Psoas muscle (tissue), 8 donors: ENCODE data around the gene HOMER2. TPM values are rescaled to one million over a fixed set of nuclear protein-coding genes. Genes with fewer than 3 reads are reported as not detected.
A peak's percentile ranks its signal among the peaks of the same experiment; 100 is the strongest.

ENCODE experiments used
- ATAC-seq, 4 donors: fragments of 200-7000 bp; cut with Tn5 transposase; one replicate each; pipeline ENCODE4 v1.9.1; 2020; ENCODE audit warnings: moderate library complexity in 3 of 4, mild to moderate bottlenecking in 2 of 4
- DNase-seq, 2 donors: peaks; one replicate each; pipeline ENCODE4 v3.0.0-alpha.2; 2020
- H3K27ac ChIP-seq: fragments of 200-600 bp; one replicate; pipeline ENCODE4 v1.8.0; 2022
- H3K27me3 ChIP-seq, 3 donors: fragments of 200-600 bp in 1 of 3; one replicate each; pipeline versions ENCODE4 v1.6.1 to v1.8.0; 2013 to 2022; ENCODE audit warnings: low read length in 2 of 3, mild to moderate bottlenecking in 2 of 3, moderate library complexity in 1 of 3; ENCODE audit not compliant: insufficient read depth in 3 of 3
- H3K36me3 ChIP-seq, 2 donors: fragments of 200-600 bp in 1 of 2; one replicate each; pipeline versions ENCODE4 v1.6.1 to v1.8.0; 2013 to 2022; ENCODE audit warnings: low read depth in 1 of 2, mild to moderate bottlenecking in 1 of 2, moderate library complexity in 1 of 2; ENCODE audit not compliant: insufficient read depth in 1 of 2
- H3K4me1 ChIP-seq: fragments of 200-600 bp; one replicate; pipeline ENCODE4 v1.8.0; 2022
- H3K4me3 ChIP-seq: fragments of 200-600 bp; one replicate; pipeline ENCODE4 v1.8.0; 2022; ENCODE audit warnings: mild to moderate bottlenecking
- H3K9me3 ChIP-seq: fragments of 200-600 bp; one replicate; pipeline ENCODE4 v1.8.0; 2022
- WGBS, 3 donors: extraction: QIAGEN DNeasy Blood & Tissue Kit; methylation state at CpG; one replicate each; pipeline versions ENCODE4 v1.1.6 to v1.1.7; 2013; 5-methylcytosine and 5-hydroxymethylcytosine counted together
- intact Hi-C, 2 donors: fragments of 100-400 bp; cut with DNase I; formaldehyde crosslinking; loops; one replicate each; pipeline versions ENCODE4 v1.11.0 to v1.14.2; 2022
- polyA plus RNA-seq, 3 donors: library from polyadenylated mRNA; stranded (reverse); fragments of 200-250 nt; gene quantifications; one replicate each; pipeline ENCODE4 v1.2.3, GENCODE V29; 2013
- total RNA-seq, 4 donors: library from RNA; stranded (reverse); fragmentation: NEBNext Ultra II Directional in 2 of 4; extraction: Animal tissue kit (Norgen Biotek cat#: 25700) in 2 of 4; gene quantifications; one replicate each; pipeline versions ENCODE4 v1.2.1 to v1.2.4, GENCODE V29; 2021 to 2023
- TF ChIP-seq, protein P1 (sequence below): fragments of 200-600 bp; IDR thresholded peaks from one replicate; pipeline ENCODE4 v1.8.0; 2022; ENCODE audit warnings: antibody characterized with exemption
- donor health status: healthy with polysubstance abuse.
- donor health status: DM: no; HTN: no; CAD: no; lungs with moderate emphysema.
- donor health status: Bipolar disorder and iron deficiency.
- donor health status: healthy.
- donor health status: DM: yes; HTN: yes; CAD: no.
- donor health status: DM: no; HTN: no; CAD: no.
- donor health status: DM: no; HTN: no; CAD: no.
- donor health status: DM: yes; HTN: yes; CAD: no.

The HOMER2 gene
- total and polyA plus RNA-seq, 7 donors, result 27.2 to 119 (median 53.9) TPM

DNA sequence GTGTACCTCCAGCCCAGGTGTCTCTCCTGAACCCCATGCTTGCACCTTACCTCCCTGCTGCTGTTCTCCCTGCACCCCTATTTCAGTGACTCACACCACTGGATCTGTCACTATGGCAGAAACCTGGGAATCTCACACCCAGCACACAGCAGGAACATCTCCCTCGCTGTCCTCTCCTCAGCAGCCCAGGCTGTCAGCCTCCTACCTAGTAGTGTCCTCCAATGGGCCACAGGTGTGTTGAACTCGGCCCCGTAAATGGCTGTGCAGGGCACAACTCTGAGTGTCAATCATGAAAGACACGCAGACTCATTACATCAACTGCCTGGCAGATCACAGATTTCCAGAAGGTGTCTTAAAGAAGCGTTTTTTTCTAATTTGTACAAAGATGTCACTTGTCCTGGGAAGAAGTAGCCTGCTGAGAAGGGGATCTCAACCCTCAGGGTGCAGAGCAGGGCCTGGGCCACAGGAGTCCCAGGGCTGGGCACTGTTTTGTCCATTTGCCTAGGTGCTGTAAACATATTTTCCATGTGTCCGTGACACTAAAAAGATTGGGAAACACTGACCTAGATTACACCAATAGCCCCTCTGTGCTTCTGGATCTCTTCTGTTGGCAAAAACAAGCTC, 33.8 kb downstream of the HOMER2 start:
- H3K27me3 ChIP-seq, result no peaks in the 10 kb centered on the region
- no peaks in the 10 kb centered on the region for H3K36me3 ChIP-seq
- WGBS, 3 donors, result 73 to 82% (median 75%) methylated on average over 6 of the region's 6 CpGs
- TF ChIP-seq, protein P1, sequence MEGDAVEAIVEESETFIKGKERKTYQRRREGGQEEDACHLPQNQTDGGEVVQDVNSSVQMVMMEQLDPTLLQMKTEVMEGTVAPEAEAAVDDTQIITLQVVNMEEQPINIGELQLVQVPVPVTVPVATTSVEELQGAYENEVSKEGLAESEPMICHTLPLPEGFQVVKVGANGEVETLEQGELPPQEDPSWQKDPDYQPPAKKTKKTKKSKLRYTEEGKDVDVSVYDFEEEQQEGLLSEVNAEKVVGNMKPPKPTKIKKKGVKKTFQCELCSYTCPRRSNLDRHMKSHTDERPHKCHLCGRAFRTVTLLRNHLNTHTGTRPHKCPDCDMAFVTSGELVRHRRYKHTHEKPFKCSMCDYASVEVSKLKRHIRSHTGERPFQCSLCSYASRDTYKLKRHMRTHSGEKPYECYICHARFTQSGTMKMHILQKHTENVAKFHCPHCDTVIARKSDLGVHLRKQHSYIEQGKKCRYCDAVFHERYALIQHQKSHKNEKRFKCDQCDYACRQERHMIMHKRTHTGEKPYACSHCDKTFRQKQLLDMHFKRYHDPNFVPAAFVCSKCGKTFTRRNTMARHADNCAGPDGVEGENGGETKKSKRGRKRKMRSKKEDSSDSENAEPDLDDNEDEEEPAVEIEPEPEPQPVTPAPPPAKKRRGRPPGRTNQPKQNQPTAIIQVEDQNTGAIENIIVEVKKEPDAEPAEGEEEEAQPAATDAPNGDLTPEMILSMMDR, result no peak
- intact Hi-C loops, result no loop called here
- no peaks in the 10 kb centered on the region for H3K9me3 ChIP-seq
- H3K4me1 ChIP-seq, result peaks cover 67% of the 10 kb centered on the region
- ATAC-seq, result peak; percentile 11 to 43 (median 26)
- peak overlapping the region; percentile 87 for H3K27ac ChIP-seq
- no peak overlapping the region for H3K4me3 ChIP-seq
- no peak for DNase-seq

DNA sequence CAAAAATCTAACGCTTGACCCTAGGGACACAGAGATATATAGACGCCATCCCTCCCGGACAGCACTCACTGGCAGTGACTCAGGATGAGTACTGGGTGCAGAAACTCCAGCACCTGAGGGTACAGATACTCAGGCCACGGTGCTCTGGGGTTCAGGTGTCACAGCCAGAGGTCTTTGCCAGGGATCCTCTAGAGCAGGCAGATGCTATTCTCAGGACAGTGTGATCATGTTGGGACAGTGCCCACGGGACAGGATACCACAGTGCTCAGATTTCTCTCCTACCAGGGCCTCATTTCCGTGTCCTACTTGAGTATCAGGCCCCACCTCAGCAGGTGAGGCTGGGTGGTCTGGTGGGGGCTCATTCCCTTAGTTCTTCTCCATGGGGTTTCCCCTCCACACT, 34.4 kb downstream of the HOMER2 start:
- no peaks in the 10 kb centered on the region for H3K27me3 ChIP-seq
- no peaks in the 10 kb centered on the region for H3K36me3 ChIP-seq
- H3K4me3 ChIP-seq, result no peak overlapping the region
- intact Hi-C loops, result no loop called here
- DNase-seq (peak; percentile 52 to 78), ATAC-seq (peak; percentile 88 to 91 (median 88))
- 30 to 41% (median 37%) methylated on average over 6 of the region's 6 CpGs for WGBS, 3 donors
- TF ChIP-seq, protein P1, result no peak
- peak overlapping the region; percentile 87 for H3K27ac ChIP-seq
- H3K4me1 ChIP-seq, result peaks cover 73% of the 10 kb centered on the region
- no peaks in the 10 kb centered on the region for H3K9me3 ChIP-seq

DNA sequence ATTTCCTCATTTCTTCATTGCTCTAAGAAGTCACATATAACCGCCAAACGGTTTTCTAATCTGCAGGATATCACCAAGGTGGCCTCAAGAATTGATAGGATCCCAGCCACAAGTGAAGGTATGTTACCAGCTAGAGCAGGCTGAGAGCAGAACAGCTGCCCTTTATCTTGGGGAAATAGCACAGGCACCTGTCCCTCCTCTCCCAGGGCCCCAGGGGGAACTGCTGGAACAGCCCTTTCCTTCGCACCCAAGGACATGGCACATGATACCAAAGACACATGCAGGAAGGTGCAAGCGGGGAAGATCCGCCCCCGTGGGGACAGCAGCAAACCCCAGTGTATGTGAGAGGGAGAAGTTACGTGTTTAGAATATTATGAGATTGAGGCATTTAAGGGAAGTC, 35.3 kb downstream of the HOMER2 start:
- TF ChIP-seq, protein P1, result no peak
- WGBS, 3 donors, result 36 to 69% (median 45%) methylated on average over 7 of the region's 7 CpGs
- no peaks in the 10 kb centered on the region for H3K27me3 ChIP-seq
- H3K9me3 ChIP-seq, result no peaks in the 10 kb centered on the region
- intact Hi-C loops, result no loop called here
- no peak overlapping the region for H3K4me3 ChIP-seq
- peaks cover 68% of the 10 kb centered on the region for H3K4me1 ChIP-seq
- no peaks in the 10 kb centered on the region for H3K36me3 ChIP-seq
- DNase-seq (no peak), ATAC-seq (peak in 3 of 4 donors; percentile 6 to 26 (median 25))
- H3K27ac ChIP-seq, result peak overlapping the region; percentile 87

DNA sequence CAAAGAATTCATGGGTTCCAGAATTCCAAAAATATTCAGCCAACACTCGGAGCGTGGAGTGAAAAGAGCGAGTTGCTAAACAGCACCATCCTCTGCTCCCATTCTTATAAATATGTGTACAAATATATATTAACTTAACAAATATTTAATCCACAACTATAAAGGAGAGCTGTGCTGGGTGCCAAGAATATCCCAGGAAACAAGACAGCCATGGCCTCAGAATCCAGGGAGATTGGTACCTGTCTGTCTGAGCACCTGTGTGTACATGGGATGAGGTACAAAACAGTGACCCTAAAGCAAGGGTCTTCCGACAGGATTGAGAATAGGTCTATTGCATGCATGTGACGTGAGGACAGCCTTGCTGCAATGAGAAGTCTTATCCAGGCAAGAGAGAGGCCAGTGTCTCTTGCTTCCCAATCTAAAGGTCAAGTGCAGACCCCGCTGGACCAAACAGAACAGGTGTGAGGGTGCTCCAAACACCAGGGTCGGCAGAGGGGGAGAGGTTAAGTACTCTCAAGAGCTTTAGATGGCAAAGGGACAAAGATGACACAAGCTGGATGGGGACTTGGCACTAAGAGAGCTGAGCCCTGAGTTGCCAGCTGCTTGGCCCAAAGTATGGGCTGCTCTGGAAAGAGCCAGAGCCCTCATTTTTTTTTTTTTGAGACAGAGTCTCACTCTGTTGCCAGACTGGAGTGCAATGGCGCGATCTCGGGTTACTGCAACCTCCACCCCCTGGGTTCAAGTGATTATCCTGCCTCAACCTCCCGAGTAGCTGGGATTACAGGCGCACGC, 36.2 kb downstream of the HOMER2 start:
- Histone ChIP-seq H3K4me3 (no peak overlapping the region), H3K4me1 (peaks cover 59% of the 10 kb centered on the region), H3K9me3 (no peaks in the 10 kb centered on the region), H3K27ac (peak overlapping the region; percentile 87), H3K27me3 (no peaks in the 10 kb centered on the region), H3K36me3 (no peaks in the 10 kb centered on the region)
- 31 to 54% (median 44%) methylated on average over 13 of the region's 13 CpGs for WGBS, 3 donors
- intact Hi-C loops, result no loop called here
- DNase-seq, result no peak
- TF ChIP-seq, protein P1, result no peak
- peak in 2 of 4 donors; percentile 9 to 37 for ATAC-seq
